GM13976 (cell line): Measurements from ENCODE around the gene SEPTIN5.

Experiments
- DNase-seq: peaks from one replicate; pipeline ENCODE4 v3.0.0; 2012; ENCODE audit warnings: low spot score
- CTCF ChIP-seq: IDR thresholded peaks from 2 replicates; pipeline ENCODE4 v1.5.1; 2012; ENCODE audit warnings: borderline replicate concordance, mild to moderate bottlenecking; ENCODE audit not compliant: insufficient read depth; ENCODE audit errors: extremely low read depth, missing control alignments, control extremely low read depth
- in situ Hi-C: fragments of 300-500 bp; cut with MboI; formaldehyde crosslinking; loops from one replicate; pipeline ENCODE4 v1.12.0; 2022; ENCODE audit warnings: low sequenced_read_pairs, mixed read lengths, inconsistent platforms; ENCODE audit not compliant: unreplicated experiment

Gene SEPTIN5

GRCh38 chr22:19737846-19738663 lies 23.8 kb downstream of the SEPTIN5 start:
- in situ Hi-C loops = no loop called here
- no peak for DNase-seq
- no peak for TF ChIP-seq CTCF

GRCh38 chr22:19738664-19739447 lies 24.6 kb downstream of the SEPTIN5 start:
- no peak for TF ChIP-seq CTCF
- no peak for DNase-seq
- in situ Hi-C loops = no loop called here

- in situ Hi-C loops = no loop called here
- DNase-seq = no peak
- no peak for TF ChIP-seq CTCF
Measured at GRCh38 chr22:19739448-19739895, 25.2 kb downstream of the SEPTIN5 start.

- no peak for DNase-seq
- in situ Hi-C loops = no loop called here
- TF ChIP-seq CTCF = no peak
Measured at GRCh38 chr22:19739911-19740449, 25.7 kb downstream of the SEPTIN5 start.

GRCh38 chr22:19740586-19740985 lies 26.3 kb downstream of the SEPTIN5 start:
- no peak for DNase-seq
- TF ChIP-seq CTCF = no peak
- in situ Hi-C loops = no loop called here

- TF ChIP-seq CTCF = no peak
- DNase-seq = no peak
- in situ Hi-C loops = no loop called here
Measured at GRCh38 chr22:19741053-19741452, 26.8 kb downstream of the SEPTIN5 start.
